ENCODE measurements around the gene HYDIN.

Gene HYDIN

DNA sequence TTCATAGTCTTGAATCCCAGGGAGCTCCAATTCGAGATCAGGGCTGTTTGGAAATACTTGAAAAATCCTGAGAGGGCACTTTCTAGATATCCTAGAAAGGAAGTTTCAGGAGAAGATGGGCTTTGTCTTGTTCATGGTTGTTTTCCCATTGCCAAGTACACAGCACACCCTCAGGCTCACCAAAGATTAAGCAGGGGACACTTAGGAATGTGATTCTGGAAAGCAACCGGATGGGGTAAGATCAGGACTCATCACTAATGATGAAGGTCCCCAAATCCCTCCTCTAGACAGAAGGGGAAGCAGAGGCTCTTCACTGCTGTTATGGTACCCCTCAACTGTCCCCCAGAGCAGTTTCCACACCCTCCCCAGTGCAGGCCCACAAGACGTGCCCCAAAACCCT is 470.3 kb downstream of the HYDIN start:
- no peak overlapping the region for H3K9ac ChIP-seq (ENCODE audit: low read length in 5 of 5)
- no peak overlapping the region for H3K27ac ChIP-seq (ENCODE audit: low read depth, low read length)
- H3K4me1 ChIP-seq (ENCODE audit: control insufficient read depth in 5 of 5, insufficient read depth in 5 of 5, low read length in 5 of 5), result no peaks in the 10 kb centered on the region
- H3K9me3 ChIP-seq (ENCODE audit: control insufficient read depth in 5 of 5, low read length in 5 of 5), result no peaks in the 10 kb centered on the region
- peaks cover 0 to 87% (median 69%) of the 10 kb centered on the region in 5 donors for H3K36me3 ChIP-seq (ENCODE audit: control insufficient read depth in 5 of 5, insufficient read depth in 5 of 5, low read length in 5 of 5)
- no peaks in the 10 kb centered on the region for H3K27me3 ChIP-seq (ENCODE audit: control insufficient read depth in 5 of 5, insufficient read depth in 4 of 5, low read length in 5 of 5)
- no peak overlapping the region for H3K4me3 ChIP-seq (ENCODE audit: low read depth in 1 of 5, low read length in 5 of 5)

DNA sequence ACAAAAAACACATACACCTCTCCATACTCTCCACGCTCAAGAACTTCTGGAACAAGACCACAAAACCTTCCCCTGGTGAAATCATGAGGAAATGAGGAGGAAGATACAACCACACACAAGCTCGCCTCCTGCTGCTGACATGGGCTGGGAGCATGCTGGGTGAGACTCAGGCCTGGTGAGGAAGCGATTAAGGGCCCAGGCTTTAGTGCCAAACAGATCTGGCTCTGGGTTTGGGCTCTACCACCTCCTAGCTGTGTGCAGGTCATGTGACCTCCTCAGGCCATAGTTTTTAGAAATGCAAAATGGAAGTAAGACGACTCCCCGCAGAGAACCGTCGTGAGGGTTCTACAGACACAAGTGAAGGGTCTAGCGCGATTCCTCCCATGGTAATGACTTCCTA is 470.9 kb downstream of the HYDIN start:
- H3K9me3 ChIP-seq (ENCODE audit: control insufficient read depth in 5 of 5, low read length in 5 of 5), result no peaks in the 10 kb centered on the region
- no peaks in the 10 kb centered on the region for H3K27me3 ChIP-seq (ENCODE audit: control insufficient read depth in 5 of 5, insufficient read depth in 4 of 5, low read length in 5 of 5)
- H3K27ac ChIP-seq (ENCODE audit: low read depth, low read length), result no peak overlapping the region
- H3K9ac ChIP-seq (ENCODE audit: low read length in 5 of 5), result no peak overlapping the region
- no peak overlapping the region for H3K4me3 ChIP-seq (ENCODE audit: low read depth in 1 of 5, low read length in 5 of 5)
- no peaks in the 10 kb centered on the region for H3K4me1 ChIP-seq (ENCODE audit: control insufficient read depth in 5 of 5, insufficient read depth in 5 of 5, low read length in 5 of 5)
- peaks cover 0 to 85% (median 63%) of the 10 kb centered on the region in 5 donors for H3K36me3 ChIP-seq (ENCODE audit: control insufficient read depth in 5 of 5, insufficient read depth in 5 of 5, low read length in 5 of 5)

DNA sequence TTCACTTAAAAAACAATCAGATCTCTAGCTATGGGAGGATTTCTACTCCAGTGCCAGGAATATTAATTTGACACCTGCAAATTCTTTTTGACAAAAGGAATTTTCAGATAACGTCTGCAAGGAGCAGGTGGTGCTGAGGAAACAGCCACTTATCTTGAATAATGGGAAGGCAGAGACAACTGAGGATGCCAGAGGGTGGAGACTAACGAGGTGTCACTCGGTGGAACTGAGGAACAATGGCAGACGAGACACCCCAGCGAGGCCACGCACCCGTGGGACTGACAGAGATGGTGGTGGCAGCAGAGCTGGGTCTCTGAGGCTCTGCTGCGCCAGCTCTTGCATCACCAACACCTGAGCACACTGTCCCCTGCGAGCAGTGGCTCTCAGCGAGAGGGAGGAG is 471.7 kb downstream of the HYDIN start:
- Histone ChIP-seq H3K27ac (ENCODE audit: low read depth, low read length) (no peak overlapping the region), H3K9ac (ENCODE audit: low read length in 5 of 5) (no peak overlapping the region), H3K9me3 (ENCODE audit: control insufficient read depth in 5 of 5, low read length in 5 of 5) (no peaks in the 10 kb centered on the region), H3K36me3 (ENCODE audit: control insufficient read depth in 5 of 5, insufficient read depth in 5 of 5, low read length in 5 of 5) (peaks cover 0 to 79% (median 62%) of the 10 kb centered on the region in 5 donors), H3K4me3 (ENCODE audit: low read depth in 1 of 5, low read length in 5 of 5) (no peak overlapping the region), H3K4me1 (ENCODE audit: control insufficient read depth in 5 of 5, insufficient read depth in 5 of 5, low read length in 5 of 5) (peaks cover 0 to 5% (median 3%) of the 10 kb centered on the region in 5 donors), H3K27me3 (ENCODE audit: control insufficient read depth in 5 of 5, insufficient read depth in 4 of 5, low read length in 5 of 5) (no peaks in the 10 kb centered on the region)

Data from subcutaneous abdominal adipose tissue (tissue), 5 donors.